KOPT-K1 (cell line): ENCODE results near the gene STPG4.

Source experiments
- H3K27ac ChIP-seq: fragments of 200-600 bp; sonication (generic); 2 replicates; pipeline ENCODE4 v1.5.1; 2016; ENCODE audit warnings: antibody characterized with exemption, mild to moderate bottlenecking, low read depth, low read length; ENCODE audit not compliant: poor library complexity, severe bottlenecking
- H3K36me3 ChIP-seq: fragments of 200-600 bp; sonication (generic); 2 replicates; pipeline ENCODE4 v1.5.1; 2017; ENCODE audit warnings: antibody characterized with exemption, mild to moderate bottlenecking, low read length, moderate library complexity; ENCODE audit not compliant: insufficient read depth
- H3K9me3 ChIP-seq: fragments of 200-600 bp; sonication (generic); 2 replicates; pipeline ENCODE4 v1.5.1; 2017; ENCODE audit warnings: antibody characterized with exemption, low read length, mild to moderate bottlenecking; ENCODE audit not compliant: insufficient read depth, poor library complexity, severe bottlenecking

STPG4 gene

GRCh38 chr2:47161475-47161874 is 6.4 kb upstream of the STPG4 start:
- Histone ChIP-seq H3K27ac (no peak overlapping the region), H3K9me3 (no peaks in the 10 kb centered on the region), H3K36me3 (peaks cover 99% of the 10 kb centered on the region)

DNA sequence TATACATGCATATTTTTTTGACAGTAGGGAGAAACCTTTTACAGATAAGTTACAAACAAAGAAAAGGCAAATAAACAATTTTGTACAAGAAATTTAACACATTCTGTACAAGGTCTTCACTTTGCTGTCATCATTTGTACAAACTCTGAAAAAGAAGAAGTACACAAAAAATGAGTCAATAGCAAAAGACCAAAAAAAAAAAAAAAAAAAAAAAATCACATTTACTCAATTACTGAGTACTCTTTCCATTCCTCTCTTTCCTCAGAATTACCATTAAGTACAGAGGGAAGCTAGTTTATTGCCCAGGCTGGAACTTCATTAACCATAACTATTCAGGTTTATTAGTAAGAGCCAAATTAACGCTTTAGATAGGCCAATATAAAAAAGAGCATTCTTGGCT is 5.6 kb upstream of the STPG4 start:
- Histone ChIP-seq H3K9me3 (no peaks in the 10 kb centered on the region), H3K36me3 (peaks cover 99% of the 10 kb centered on the region), H3K27ac (no peak overlapping the region)

- Histone ChIP-seq H3K27ac (no peak overlapping the region), H3K9me3 (no peaks in the 10 kb centered on the region), H3K36me3 (peaks cover 99% of the 10 kb centered on the region)
These were observed 5.1 kb upstream of the STPG4 start for GRCh38 chr2:47160211-47160610.

DNA sequence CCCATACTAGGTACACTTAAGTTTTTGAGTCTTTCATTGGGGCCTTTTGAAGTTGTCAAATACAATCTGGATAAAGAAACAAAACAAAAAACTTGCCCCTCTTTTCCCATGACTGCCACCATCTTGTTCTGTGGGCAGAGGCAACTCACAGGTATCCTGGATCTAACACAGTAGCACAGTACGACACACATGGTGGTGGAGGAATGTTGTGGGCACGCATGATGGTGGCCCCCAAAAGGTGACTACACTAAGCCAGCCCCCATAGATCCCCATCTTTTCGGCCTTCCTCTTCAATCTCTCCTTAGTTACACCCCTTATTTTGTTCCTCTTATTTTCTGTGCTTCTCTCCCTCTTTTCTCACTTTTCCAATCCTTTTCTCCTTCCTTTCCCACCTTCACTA is 4.5 kb upstream of the STPG4 start:
- Histone ChIP-seq H3K9me3 (no peaks in the 10 kb centered on the region), H3K36me3 (peaks cover 99% of the 10 kb centered on the region), H3K27ac (no peak overlapping the region)

- Histone ChIP-seq H3K9me3 (no peaks in the 10 kb centered on the region), H3K36me3 (peaks cover 97% of the 10 kb centered on the region), H3K27ac (no peak overlapping the region)
These were observed 3.5 kb upstream of the STPG4 start for GRCh38 chr2:47158576-47158975.

GRCh38 chr2:47152803-47153202 is 2.3 kb downstream of the STPG4 start:
- peaks cover 92% of the 10 kb centered on the region for H3K36me3 ChIP-seq
- H3K27ac ChIP-seq, result no peak overlapping the region
- no peaks in the 10 kb centered on the region for H3K9me3 ChIP-seq

DNA sequence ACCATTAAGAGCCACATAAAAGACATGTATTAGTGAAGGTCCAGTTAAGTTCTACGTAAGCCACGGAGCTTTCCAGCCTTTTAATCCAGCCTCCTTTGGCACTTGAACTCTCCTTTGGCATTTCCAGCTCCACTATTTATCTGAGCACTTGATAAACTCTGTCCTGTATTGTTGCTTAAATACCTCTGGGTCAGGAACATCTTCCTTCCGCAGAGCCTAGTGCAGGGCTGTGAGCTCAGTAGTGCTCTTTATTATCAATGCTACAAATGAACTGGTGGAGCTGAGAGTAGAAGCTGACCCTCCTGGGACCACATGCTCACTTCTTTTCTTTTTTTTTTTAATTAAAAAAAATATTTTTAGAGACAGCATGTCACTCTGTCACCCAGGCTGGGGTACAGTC is 4.9 kb downstream of the STPG4 start:
- no peak overlapping the region for H3K27ac ChIP-seq
- no peaks in the 10 kb centered on the region for H3K9me3 ChIP-seq
- peaks cover 92% of the 10 kb centered on the region for H3K36me3 ChIP-seq

DNA sequence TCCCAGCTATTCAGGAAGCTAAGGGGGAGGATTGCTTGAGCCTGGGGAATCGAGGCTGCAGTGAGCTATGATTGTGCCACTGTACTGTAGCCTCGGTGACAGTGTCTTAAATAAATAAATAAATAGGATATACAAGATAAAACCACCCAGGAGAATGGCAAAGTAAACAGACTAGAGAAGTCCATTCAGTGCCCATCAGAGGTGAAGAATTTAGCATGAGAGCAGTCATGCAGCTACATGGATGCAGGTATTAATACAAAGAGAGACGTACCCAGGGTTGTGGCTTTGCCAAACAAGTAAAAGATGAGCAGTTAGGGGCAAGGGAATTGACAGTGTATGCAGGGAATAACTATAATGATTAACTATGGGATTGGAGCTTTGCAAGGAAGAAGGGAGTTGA is 8.1 kb downstream of the STPG4 start:
- H3K36me3 ChIP-seq, result peaks cover 86% of the 10 kb centered on the region
- H3K9me3 ChIP-seq, result no peaks in the 10 kb centered on the region
- no peak overlapping the region for H3K27ac ChIP-seq

GRCh38 chr2:47145466-47145865 is 9.6 kb downstream of the STPG4 start:
- Histone ChIP-seq H3K36me3 (peaks cover 90% of the 10 kb centered on the region), H3K27ac (no peak overlapping the region), H3K9me3 (no peaks in the 10 kb centered on the region)

GRCh38 chr2:47141520-47141919 is 13.6 kb downstream of the STPG4 start:
- Histone ChIP-seq H3K9me3 (peaks cover 21% of the 10 kb centered on the region), H3K27ac (no peak overlapping the region), H3K36me3 (peaks cover 71% of the 10 kb centered on the region)

DNA sequence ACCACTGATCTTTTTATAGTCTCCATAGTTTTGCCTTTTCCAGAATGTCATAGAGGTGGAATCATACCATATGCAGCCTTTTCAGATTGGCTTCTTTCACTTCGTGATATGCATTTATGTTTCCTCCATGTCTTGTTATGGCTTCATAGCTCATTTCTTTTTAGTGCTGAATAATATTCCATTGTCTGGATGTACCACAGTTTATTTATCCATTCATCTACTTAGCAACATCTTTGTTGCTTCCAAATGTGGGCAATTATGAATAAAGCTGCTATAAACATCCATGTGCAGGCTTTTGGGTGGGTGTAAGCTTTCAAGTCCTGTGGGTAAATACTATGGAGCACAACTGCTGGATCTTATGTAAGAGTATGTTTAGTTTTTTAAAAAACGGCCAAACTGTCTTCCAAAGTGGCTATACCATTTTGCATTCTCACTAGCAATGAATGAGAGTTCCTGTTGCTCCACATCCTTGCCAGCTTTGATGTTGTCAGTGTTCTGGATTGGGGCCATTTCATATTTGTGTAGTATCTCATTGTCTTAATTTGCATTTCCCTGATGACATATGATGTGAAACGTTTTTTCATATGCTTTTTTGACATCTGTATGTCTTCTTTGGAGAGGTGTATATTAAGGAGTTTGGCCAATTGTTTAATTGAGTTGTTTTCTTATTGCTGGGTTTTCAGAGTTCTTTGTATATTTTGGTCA is 20.6 kb downstream of the STPG4 start:
- peaks cover 33% of the 10 kb centered on the region for H3K9me3 ChIP-seq
- no peak overlapping the region for H3K27ac ChIP-seq
- H3K36me3 ChIP-seq, result peaks cover 10% of the 10 kb centered on the region

- no peak overlapping the region for H3K27ac ChIP-seq
These were observed 22.1 kb downstream of the STPG4 start for GRCh38 chr2:47133046-47133445.

GRCh38 chr2:47129191-47129706 is 25.9 kb downstream of the STPG4 start:
- Histone ChIP-seq H3K27ac (no peak overlapping the region), H3K9me3 (peaks cover under 1% of the 10 kb centered on the region), H3K36me3 (no peaks in the 10 kb centered on the region)

More at GRCh38 chr2:47133046-47133445, 22.1 kb downstream of the STPG4 start:
- Histone ChIP-seq H3K9me3 (peaks cover 22% of the 10 kb centered on the region), H3K36me3 (no peaks in the 10 kb centered on the region)

GRCh38 chr2:47128705-47129104 is 26.4 kb downstream of the STPG4 start:
- Histone ChIP-seq H3K9me3 (no peaks in the 10 kb centered on the region), H3K27ac (no peak overlapping the region), H3K36me3 (no peaks in the 10 kb centered on the region)

DNA sequence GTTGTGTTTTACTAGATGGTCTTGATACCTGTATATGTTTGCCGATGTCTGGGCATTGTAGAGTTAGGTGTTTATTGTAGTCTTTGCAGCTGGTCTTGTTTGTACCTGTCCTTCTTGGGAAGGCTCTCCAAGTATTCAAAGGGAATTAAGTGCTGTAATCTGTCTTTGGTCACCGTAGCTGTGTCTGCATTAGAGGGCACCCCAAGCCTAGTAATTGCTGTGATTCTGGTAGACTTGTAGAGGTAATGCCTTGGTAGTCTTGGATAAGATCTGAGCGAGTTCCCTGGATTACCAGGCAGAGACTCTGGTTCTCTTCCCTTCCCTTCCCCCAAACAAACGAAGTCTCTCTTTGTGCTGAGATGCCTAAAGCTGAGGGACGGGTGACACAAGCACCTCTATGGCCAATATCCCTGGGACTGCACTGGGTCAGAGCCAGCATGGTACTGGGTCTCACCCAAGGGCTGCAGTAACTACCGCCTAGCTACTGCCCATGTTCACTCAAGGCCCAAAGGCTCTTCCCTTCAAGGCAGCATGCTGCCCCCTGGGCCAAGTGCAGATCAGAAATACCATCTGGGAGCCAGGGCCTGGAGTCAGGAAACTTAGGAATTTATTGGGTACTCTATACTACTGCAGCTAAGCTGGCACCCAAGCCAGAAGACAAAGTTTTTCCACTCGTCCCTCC is 27.1 kb downstream of the STPG4 start:
- Histone ChIP-seq H3K36me3 (no peaks in the 10 kb centered on the region), H3K9me3 (no peaks in the 10 kb centered on the region), H3K27ac (no peak overlapping the region)

- H3K27ac ChIP-seq, result no peak overlapping the region
- no peaks in the 10 kb centered on the region for H3K36me3 ChIP-seq
- no peaks in the 10 kb centered on the region for H3K9me3 ChIP-seq
These were observed 28.3 kb downstream of the STPG4 start for GRCh38 chr2:47126783-47127182.
